ENCODE data around the gene EXOSC3. TPM values are rescaled to one million over a fixed set of nuclear protein-coding genes. Genes with fewer than 3 reads are reported as not detected.
"Not testable (repeated sequence)": the region's sequence is repeated elsewhere in the genome, so short reads cannot be mapped to it uniquely, and the experiment has no call there.

EXOSC3 gene
- total RNA-seq, 1 donor: 81.1 TPM

DNA sequence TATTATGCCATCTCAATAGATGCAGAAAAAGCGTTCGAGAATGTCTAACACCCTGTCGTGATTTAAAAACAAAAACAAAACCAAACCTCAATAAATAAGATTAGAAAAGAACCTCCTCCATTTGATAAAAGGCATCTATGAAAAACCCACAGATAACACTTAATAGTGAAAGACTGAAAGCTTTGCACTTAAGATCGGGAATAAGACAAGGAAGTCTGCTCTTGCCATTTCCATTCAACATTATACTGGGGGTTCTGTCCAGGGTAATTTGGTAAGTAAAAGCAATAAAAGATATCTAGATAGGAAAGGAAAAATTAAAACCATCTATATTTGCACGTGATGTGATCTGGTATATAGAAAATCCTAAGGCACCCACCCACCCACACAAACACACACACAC lies 7.3 kb upstream of the EXOSC3 start:
- H3K4me1 ChIP-seq (ENCODE audit: insufficient read depth, low read length): peaks cover 29% of the 10 kb centered on the region

GRCh38 chr9:37790096-37790495 lies 5.2 kb upstream of the EXOSC3 start:
- no peaks in the 10 kb centered on the region for H3K9me3 ChIP-seq (ENCODE audit: low read depth, low read length)
- no peaks in the 10 kb centered on the region for H3K27me3 ChIP-seq (ENCODE audit: insufficient read depth, low read length)
- H3K4me3 ChIP-seq (ENCODE audit: low read length): no peak overlapping the region
- H3K4me1 ChIP-seq (ENCODE audit: insufficient read depth, low read length): peaks cover 17% of the 10 kb centered on the region

More for the DNA sequence above, 7.3 kb upstream of the EXOSC3 start:
- Histone ChIP-seq H3K4me3 (ENCODE audit: low read length) (no peak overlapping the region), H3K27me3 (ENCODE audit: insufficient read depth, low read length) (no peaks in the 10 kb centered on the region), H3K9me3 (ENCODE audit: low read depth, low read length) (no peaks in the 10 kb centered on the region)

GRCh38 chr9:37788332-37788731 lies 3.5 kb upstream of the EXOSC3 start:
- Histone ChIP-seq H3K4me1 (ENCODE audit: insufficient read depth, low read length) (peaks cover 28% of the 10 kb centered on the region), H3K27me3 (ENCODE audit: insufficient read depth, low read length) (no peaks in the 10 kb centered on the region), H3K9me3 (ENCODE audit: low read depth, low read length) (no peaks in the 10 kb centered on the region), H3K4me3 (ENCODE audit: low read length) (no peak overlapping the region)

- no peak overlapping the region for H3K4me3 ChIP-seq (ENCODE audit: low read length)
- H3K4me1 ChIP-seq (ENCODE audit: insufficient read depth, low read length): peaks cover 31% of the 10 kb centered on the region
- no peaks in the 10 kb centered on the region for H3K9me3 ChIP-seq (ENCODE audit: low read depth, low read length)
- no peaks in the 10 kb centered on the region for H3K27me3 ChIP-seq (ENCODE audit: insufficient read depth, low read length)
Observed at GRCh38 chr9:37787059-37787458, 2.2 kb upstream of the EXOSC3 start.

DNA sequence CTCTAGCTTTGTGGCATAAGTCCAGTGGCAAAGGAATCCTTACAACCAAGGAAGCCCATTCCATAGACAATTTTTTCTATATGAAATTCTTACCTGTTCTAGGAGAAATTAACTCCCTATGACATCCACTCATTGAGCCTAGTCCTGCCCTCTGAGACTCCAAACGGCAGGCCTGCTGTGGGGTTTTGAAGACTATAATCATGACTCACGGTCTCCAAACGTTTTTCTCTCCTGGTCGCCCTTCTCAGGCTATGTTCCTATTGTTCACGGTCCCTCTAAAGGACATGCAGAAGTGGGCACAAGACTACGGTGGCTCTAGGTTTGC lies 611 bp downstream of the EXOSC3 start:
- Histone ChIP-seq H3K4me3 (ENCODE audit: low read length) (peak overlapping the region; percentile 84), H3K4me1 (ENCODE audit: insufficient read depth, low read length) (peaks cover 31% of the 10 kb centered on the region), H3K9me3 (ENCODE audit: low read depth, low read length) (no peaks in the 10 kb centered on the region), H3K27me3 (ENCODE audit: insufficient read depth, low read length) (no peaks in the 10 kb centered on the region)

DNA sequence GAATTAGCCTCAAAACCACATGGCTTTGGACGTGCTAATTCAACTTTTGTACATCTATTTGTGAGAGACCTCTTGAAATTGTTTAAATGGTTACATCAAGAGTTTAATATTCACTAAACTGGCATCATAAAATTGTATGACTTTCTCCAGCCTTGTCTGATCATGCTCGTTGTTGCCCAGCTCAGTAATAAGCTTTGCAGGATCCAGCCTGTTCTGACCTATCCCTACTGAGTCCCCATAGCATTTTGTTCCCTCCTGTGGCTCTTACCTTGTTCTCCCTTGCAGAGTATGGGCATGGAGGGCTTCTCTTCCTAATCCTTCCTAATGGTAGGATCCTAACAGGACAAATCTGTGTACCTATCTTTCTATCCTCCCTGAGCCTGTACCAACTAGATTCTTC lies 6.3 kb downstream of the EXOSC3 start:
- Histone ChIP-seq H3K9me3 (ENCODE audit: low read depth, low read length) (no peaks in the 10 kb centered on the region), H3K4me3 (ENCODE audit: low read length) (no peak overlapping the region), H3K4me1 (ENCODE audit: insufficient read depth, low read length) (peaks cover 5% of the 10 kb centered on the region), H3K27me3 (ENCODE audit: insufficient read depth, low read length) (no peaks in the 10 kb centered on the region)

GRCh38 chr9:37776328-37776727 lies 8.5 kb downstream of the EXOSC3 start:
- no peaks in the 10 kb centered on the region for H3K9me3 ChIP-seq (ENCODE audit: low read depth, low read length)
- H3K4me3 ChIP-seq (ENCODE audit: low read length): no peak overlapping the region
- no peaks in the 10 kb centered on the region for H3K27me3 ChIP-seq (ENCODE audit: insufficient read depth, low read length)
- H3K4me1 ChIP-seq (ENCODE audit: insufficient read depth, low read length): no peaks in the 10 kb centered on the region

- no peaks in the 10 kb centered on the region for H3K4me1 ChIP-seq (ENCODE audit: insufficient read depth, low read length)
- no peaks in the 10 kb centered on the region for H3K9me3 ChIP-seq (ENCODE audit: low read depth, low read length)
- no peaks in the 10 kb centered on the region for H3K27me3 ChIP-seq (ENCODE audit: insufficient read depth, low read length)
- no peak overlapping the region for H3K4me3 ChIP-seq (ENCODE audit: low read length)
Observed at GRCh38 chr9:37775216-37775919, 9.5 kb downstream of the EXOSC3 start.

- no peaks in the 10 kb centered on the region for H3K9me3 ChIP-seq (ENCODE audit: low read depth, low read length)
- no peaks in the 10 kb centered on the region for H3K27me3 ChIP-seq (ENCODE audit: insufficient read depth, low read length)
- H3K4me1 ChIP-seq (ENCODE audit: insufficient read depth, low read length): no peaks in the 10 kb centered on the region
- H3K4me3 ChIP-seq (ENCODE audit: low read length): no peak overlapping the region
Observed at GRCh38 chr9:37769995-37770394, 14.9 kb downstream of the EXOSC3 start.

DNA sequence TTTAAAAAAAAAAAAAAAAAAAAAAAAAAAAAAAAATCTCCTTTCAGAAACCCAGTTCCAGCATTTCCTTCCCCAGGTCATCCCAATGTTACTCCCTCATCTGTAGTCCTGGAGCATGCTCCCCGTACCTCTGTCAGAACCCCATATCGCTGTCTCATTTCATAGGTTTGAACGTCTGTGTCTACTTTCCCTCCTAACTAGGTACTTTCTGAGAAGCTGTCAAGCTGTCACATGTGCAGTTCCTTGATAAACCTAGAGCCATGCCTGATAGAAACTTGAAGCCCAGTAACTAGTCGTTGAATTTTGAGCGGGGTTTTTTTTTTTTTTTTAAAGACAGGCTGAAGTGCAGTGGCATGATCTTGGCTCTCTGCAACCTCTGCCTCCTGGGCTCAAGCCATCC lies 15.6 kb downstream of the EXOSC3 start:
- Histone ChIP-seq H3K27me3 (ENCODE audit: insufficient read depth, low read length) (no peaks in the 10 kb centered on the region), H3K9me3 (ENCODE audit: low read depth, low read length) (no peaks in the 10 kb centered on the region), H3K4me3 (ENCODE audit: low read length) (no peak overlapping the region), H3K4me1 (ENCODE audit: insufficient read depth, low read length) (no peaks in the 10 kb centered on the region)

DNA sequence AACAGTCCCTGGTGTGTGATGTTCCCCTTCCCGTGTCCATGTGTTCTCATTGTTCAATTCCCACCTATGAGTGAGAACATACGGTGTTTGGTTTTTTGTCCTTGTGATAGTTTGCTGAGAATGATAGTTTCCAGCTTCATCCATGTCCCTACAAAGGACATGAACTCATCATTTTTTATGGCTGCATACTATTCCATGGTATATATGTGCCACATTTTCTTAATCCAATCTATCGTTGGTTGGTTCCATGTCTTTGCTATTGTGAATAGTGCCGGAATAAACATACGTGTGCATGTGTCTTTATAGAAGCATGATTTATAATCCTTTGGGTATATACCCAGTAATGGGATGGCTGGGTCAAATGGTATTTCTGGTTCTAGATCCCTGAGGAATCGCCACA lies 19.6 kb downstream of the EXOSC3 start:
- not testable (repeated sequence) for H3K4me1 ChIP-seq (ENCODE audit: insufficient read depth, low read length); H3K27me3 ChIP-seq (ENCODE audit: insufficient read depth, low read length); H3K9me3 ChIP-seq (ENCODE audit: low read depth, low read length); H3K4me3 ChIP-seq (ENCODE audit: low read length)

- no peaks in the 10 kb centered on the region for H3K4me1 ChIP-seq (ENCODE audit: insufficient read depth, low read length)
- H3K27me3 ChIP-seq (ENCODE audit: insufficient read depth, low read length): no peaks in the 10 kb centered on the region
- H3K9me3 ChIP-seq (ENCODE audit: low read depth, low read length): no peaks in the 10 kb centered on the region
- no peak overlapping the region for H3K4me3 ChIP-seq (ENCODE audit: low read length)
Observed at GRCh38 chr9:37761511-37761910, 23.4 kb downstream of the EXOSC3 start.

GRCh38 chr9:37760416-37761161 lies 24.3 kb downstream of the EXOSC3 start:
- no peak overlapping the region for H3K4me3 ChIP-seq (ENCODE audit: low read length)
- H3K9me3 ChIP-seq (ENCODE audit: low read depth, low read length): no peaks in the 10 kb centered on the region
- no peaks in the 10 kb centered on the region for H3K27me3 ChIP-seq (ENCODE audit: insufficient read depth, low read length)
- no peaks in the 10 kb centered on the region for H3K4me1 ChIP-seq (ENCODE audit: insufficient read depth, low read length)

DNA sequence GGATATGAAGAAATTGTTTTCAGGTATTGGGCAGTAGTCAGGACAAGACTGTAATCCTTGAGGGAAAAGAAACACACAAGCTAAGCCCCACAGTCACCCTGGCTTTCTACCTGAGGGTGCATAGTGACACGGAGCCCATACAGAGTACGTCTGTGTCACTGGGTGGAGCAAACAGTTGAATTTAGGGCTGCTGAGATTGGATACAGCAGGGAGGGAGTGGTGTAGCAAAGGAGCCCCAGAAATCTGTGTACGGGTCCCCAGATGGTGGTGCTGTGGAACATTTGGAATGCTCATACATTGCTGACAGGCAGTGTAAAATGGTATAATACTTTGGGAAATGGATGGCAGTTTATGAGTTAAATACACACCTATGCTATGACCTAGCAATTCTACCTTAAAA lies 26.1 kb downstream of the EXOSC3 start:
- H3K9me3 ChIP-seq (ENCODE audit: low read depth, low read length): no peaks in the 10 kb centered on the region
- no peak overlapping the region for H3K4me3 ChIP-seq (ENCODE audit: low read length)
- H3K4me1 ChIP-seq (ENCODE audit: insufficient read depth, low read length): peaks cover 15% of the 10 kb centered on the region
- H3K27me3 ChIP-seq (ENCODE audit: insufficient read depth, low read length): no peaks in the 10 kb centered on the region

DNA sequence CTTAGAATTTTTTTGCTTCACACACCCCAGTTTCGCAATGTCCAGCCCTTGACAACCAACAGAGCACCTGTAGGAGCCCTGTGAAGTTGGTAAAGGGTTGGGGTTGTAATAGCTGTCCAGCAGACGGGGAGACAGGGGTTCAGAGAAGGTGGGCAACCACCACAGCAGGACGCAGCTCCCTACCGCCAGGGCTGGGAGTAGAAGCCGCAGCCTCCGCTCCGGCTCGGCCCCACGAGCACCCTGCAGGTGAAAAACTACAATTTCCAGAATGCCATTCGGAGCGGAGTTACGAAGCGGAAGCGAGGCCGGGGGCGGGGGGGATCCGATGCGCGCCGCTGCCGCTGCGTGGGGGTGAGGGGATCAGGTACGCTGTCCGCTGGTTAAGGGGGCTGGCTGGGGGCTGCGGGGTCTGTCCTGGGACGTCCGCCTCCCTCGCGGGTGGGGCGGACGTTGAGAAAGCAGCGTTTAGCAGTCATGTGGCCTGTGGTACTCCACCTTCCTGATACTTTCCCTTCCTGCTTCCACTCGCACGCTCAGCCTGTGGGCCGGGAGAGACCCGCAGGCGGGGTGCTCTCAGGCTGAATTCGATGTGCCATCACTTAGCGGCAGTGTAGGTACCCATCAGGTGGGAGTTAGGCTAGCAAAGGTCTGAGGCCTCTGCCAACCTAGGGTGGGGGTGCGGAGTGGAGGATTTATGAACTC lies 31.2 kb downstream of the EXOSC3 start, which contains the start of gene TRMT10B:
Gene TRMT10B (plus strand): TSS at position 317 of the 702 bp plus-strand sequence. CDS start 8,127 bp downstream, outside the sequence.
- peaks cover 22% of the 10 kb centered on the region for H3K4me1 ChIP-seq (ENCODE audit: insufficient read depth, low read length)
- no peaks in the 10 kb centered on the region for H3K27me3 ChIP-seq (ENCODE audit: insufficient read depth, low read length)
- peak within 1 kb of the TSS; percentile 88 for H3K4me3 ChIP-seq (ENCODE audit: low read length)
- no peaks in the 10 kb centered on the region for H3K9me3 ChIP-seq (ENCODE audit: low read depth, low read length)

Measured in mononuclear cell (primary cell).